Measurements from ENCODE around the gene IL17RE.
"Not testable (repeated sequence)": the region's sequence is repeated elsewhere in the genome, so short reads cannot be mapped to it uniquely, and the experiment has no call there.

Gene IL17RE, protein sequence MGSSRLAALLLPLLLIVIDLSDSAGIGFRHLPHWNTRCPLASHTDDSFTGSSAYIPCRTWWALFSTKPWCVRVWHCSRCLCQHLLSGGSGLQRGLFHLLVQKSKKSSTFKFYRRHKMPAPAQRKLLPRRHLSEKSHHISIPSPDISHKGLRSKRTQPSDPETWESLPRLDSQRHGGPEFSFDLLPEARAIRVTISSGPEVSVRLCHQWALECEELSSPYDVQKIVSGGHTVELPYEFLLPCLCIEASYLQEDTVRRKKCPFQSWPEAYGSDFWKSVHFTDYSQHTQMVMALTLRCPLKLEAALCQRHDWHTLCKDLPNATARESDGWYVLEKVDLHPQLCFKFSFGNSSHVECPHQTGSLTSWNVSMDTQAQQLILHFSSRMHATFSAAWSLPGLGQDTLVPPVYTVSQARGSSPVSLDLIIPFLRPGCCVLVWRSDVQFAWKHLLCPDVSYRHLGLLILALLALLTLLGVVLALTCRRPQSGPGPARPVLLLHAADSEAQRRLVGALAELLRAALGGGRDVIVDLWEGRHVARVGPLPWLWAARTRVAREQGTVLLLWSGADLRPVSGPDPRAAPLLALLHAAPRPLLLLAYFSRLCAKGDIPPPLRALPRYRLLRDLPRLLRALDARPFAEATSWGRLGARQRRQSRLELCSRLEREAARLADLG

DNA sequence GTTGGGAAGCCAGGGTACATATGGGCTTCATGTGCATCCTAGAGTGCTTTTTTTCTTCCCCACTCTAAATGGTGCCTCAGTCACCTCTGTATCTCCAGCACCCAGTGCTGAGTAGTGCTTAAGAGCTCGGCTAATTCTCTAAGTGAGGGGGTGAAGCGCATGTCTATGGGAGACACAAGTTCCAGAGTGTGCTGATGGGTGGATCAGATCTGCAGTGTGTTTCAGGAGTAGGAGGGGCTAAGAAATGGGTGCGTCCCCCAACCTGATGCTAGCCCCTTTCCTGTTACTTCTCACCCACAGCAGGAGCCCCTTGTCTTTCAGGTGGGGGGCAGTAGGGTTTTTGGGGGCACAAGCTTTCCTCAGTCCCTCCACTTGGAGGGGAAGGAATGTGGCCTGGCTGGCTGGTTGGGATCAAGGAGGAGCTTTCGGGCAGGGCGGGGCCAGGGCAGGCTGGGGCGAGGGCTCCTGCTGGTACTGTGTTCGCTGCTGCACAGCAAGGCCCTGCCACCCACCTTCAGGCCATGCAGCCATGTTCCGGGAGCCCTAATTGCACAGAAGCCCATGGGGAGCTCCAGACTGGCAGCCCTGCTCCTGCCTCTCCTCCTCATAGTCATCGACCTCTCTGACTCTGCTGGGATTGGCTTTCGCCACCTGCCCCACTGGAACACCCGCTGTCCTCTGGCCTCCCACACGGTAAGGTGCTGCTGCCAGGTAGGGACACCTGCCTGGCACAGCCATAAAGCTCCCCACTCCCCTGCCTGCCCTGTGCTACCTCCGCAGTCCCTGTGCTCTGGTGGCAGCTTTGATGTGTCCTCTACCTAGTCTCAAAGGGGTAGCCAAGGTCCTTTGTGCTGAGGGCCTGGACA is at the start of gene IL17RE:
Gene IL17RE, plus strand, starts transcription at position 477 of the 866 bp plus-strand sequence. Its CDS starts 85 bp downstream, at position 562.
- Histone ChIP-seq H3K9ac (ENCODE audit: low read depth, low read length) (peak within 1 kb of the TSS; percentile 19; the same call in 1 of the 2 replicates), H3K36me3 (ENCODE audit: insufficient read depth, low read length) (no peaks in the 10 kb centered on the region), H3K4me1 (ENCODE audit: insufficient read depth, low read length) (peaks cover 18% of the 10 kb centered on the region), H3K9me3 (ENCODE audit: control insufficient read depth, insufficient read depth, low read length) (no peaks in the 10 kb centered on the region)

DNA sequence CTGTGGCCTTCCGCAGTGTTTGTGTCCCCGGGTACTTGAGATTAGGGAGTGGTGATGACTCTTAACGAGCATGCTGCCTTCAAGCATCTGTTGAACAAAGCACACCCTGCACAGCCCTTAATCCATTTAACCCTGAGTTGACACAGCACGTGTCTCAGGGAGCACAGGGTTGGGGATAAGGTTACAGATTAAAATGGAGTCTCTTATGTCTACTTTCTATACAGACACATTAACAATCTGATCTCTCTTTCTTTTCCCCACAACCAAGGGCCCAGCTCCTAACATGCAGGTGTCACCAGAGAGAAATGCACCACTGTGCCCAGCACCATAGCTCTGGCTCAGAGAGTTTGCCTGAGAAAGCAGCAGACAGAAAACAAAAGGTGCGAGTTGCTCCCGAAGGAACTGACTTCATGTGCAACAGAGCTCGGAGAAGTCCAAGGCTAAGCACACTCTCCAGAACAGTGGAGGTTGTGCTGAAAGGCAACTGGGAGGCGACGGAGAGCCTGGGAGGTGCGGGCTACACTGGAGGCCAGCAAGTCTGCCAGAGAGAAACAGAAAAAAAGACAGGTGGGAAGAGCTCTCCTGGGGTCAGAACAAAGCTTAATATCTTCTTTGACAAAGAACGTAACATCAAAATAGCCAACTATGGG is 48.2 kb upstream of the IL17RE start:
- H3K9ac ChIP-seq (ENCODE audit: low read depth, low read length); H3K9me3 ChIP-seq (ENCODE audit: control insufficient read depth, insufficient read depth, low read length): not testable (repeated sequence)

DNA sequence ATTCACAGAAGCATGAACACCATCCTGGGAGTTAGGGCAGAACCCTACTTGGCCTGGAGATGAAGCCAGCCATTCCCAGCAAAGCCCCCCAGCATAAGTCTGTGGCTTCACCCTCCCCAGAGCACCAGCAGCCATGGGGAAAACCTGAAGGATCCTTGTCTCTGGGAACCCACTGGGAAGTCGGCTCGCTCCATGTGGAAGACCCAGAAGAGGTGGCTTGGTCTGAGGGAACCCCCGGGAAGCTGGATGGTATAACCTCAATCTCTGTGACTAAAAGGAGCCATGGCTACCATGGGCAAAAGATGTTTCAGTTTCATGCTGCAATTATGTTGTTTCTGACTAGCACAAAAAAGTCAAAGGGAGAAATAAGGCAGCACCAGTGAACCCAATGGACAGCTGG is 47.1 kb upstream of the IL17RE start:
- Histone ChIP-seq H3K36me3 (ENCODE audit: insufficient read depth, low read length) (no peaks in the 10 kb centered on the region), H3K4me1 (ENCODE audit: insufficient read depth, low read length) (peaks cover 7% of the 10 kb centered on the region; the same call in 1 of the 2 replicates), H3K9ac (ENCODE audit: low read depth, low read length) (no peak overlapping the region), H3K9me3 (ENCODE audit: control insufficient read depth, insufficient read depth, low read length) (no peaks in the 10 kb centered on the region)

More for the DNA sequence above, 48.2 kb upstream of the IL17RE start:
- H3K4me1 ChIP-seq (ENCODE audit: insufficient read depth, low read length); H3K36me3 ChIP-seq (ENCODE audit: insufficient read depth, low read length): not testable (repeated sequence)

DNA sequence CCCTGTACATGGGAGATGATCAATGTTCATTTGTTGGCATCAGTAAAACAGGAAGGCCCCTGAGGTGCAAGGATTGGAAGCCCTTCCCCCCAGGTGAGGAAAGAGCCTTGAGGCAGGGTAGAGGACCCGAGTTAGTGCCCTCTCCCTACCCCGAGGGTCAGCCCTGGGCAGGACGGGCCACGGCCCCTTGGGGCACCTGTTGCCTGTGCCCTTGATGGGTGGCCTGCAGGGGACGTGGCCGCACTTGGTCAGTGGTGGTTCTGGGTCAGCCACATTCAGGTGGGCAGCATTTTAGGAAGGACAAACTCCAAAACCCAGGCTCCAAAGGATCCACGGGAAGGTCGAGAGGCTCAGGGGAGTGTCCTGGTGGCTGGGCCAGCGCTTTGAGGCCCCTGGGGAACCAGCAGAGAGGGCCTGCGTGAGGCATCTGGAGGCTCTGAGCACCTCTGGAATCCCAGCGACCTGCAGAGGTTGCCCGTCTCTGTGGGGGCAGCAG is 43.1 kb upstream of the IL17RE start:
- H3K4me1 ChIP-seq (ENCODE audit: insufficient read depth, low read length), result peaks cover 3% of the 10 kb centered on the region; the same call in 1 of the 2 replicates
- H3K9me3 ChIP-seq (ENCODE audit: control insufficient read depth, insufficient read depth, low read length), result no peaks in the 10 kb centered on the region
- H3K9ac ChIP-seq (ENCODE audit: low read depth, low read length), result no peak overlapping the region
- no peaks in the 10 kb centered on the region for H3K36me3 ChIP-seq (ENCODE audit: insufficient read depth, low read length)

DNA sequence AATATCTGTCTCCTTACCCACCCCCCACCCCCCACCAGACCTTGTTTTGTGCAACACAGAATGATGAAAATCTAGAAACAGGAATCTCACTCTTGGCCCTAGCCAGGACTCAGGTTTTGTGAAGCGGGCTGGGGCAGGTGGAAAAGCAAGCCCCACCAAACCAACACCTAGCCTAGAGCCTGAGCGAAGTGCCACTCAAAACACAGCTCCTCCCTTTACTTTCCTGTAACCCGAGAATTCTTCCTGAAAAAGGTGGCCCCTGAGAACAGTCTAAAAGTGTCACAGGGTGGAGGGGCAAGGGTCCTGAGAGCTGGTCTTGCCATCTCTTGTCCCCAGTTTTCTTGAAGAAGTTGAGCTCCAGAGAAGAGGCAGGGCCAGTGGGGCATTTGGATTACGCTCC is 41.4 kb upstream of the IL17RE start:
- Histone ChIP-seq H3K9me3 (ENCODE audit: control insufficient read depth, insufficient read depth, low read length) (no peaks in the 10 kb centered on the region), H3K36me3 (ENCODE audit: insufficient read depth, low read length) (no peaks in the 10 kb centered on the region), H3K9ac (ENCODE audit: low read depth, low read length) (no peak overlapping the region), H3K4me1 (ENCODE audit: insufficient read depth, low read length) (peaks cover 3% of the 10 kb centered on the region; the same call in 1 of the 2 replicates)

DNA sequence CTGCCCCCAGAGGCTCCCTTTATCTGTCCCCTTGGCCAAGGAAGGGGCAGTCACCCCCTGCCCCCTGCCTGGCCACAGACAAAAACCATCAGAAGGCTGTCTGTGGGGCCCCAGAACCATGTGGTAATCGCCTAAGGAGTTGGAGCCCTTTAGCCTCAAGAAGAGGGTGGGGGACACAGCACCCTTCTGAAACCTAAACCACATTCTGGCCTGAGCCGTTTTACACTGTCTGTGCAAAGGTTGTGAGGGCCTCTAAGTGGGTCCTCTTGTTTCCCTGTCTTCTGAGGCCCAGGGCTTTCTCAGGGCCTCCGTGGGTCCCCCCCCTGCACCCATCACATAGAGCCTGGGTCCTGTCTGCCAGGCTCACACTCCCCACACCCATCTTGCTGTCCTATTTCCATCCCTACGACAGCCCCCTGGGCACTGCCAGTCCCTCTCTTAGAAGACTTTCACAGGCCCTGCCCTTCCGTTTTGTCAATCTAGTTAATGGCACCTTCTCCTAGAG is 41.0 kb upstream of the IL17RE start:
- Histone ChIP-seq H3K9ac (ENCODE audit: low read depth, low read length) (no peak overlapping the region), H3K9me3 (ENCODE audit: control insufficient read depth, insufficient read depth, low read length) (no peaks in the 10 kb centered on the region), H3K4me1 (ENCODE audit: insufficient read depth, low read length) (peaks cover 3% of the 10 kb centered on the region; the same call in 1 of the 2 replicates), H3K36me3 (ENCODE audit: insufficient read depth, low read length) (no peaks in the 10 kb centered on the region)

DNA sequence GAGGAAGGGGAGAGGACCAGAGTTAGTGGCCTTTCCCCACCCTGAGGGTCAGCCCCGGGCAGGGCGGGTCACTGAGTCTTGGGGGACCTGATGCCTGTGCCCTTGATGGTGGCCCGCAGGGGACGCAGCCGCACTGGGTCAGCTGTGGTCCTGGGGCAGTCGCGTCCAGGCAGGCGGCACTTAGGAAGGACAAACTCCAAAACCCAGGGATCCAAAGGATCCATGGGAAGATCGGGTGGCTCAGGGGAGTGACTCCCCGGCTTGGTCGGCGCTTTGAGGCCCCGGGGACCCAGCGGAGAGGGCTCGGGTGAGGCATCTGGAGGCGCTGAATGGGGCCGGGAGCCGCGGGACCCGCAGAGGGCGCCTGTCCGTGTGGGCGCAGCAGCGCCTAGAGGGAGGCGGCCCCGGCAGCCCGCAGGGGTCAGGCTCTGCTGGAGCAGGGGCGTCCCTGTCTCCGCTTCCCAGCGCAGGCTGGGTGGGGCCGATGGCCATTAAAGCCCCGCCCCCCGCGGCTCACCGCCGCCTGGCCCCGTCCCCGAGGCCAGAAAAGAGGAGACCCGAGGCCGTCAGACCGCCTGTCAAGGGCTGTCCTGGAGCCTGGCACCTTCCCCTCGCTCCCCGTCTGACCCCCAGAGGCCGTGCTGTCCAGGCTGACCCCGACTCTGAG is 40.1 kb upstream of the IL17RE start:
- no peaks in the 10 kb centered on the region for H3K9me3 ChIP-seq (ENCODE audit: control insufficient read depth, insufficient read depth, low read length)
- H3K36me3 ChIP-seq (ENCODE audit: insufficient read depth, low read length), result no peaks in the 10 kb centered on the region
- H3K9ac ChIP-seq (ENCODE audit: low read depth, low read length), result peak overlapping the region; percentile 53; the same call in 1 of the 2 replicates
- H3K4me1 ChIP-seq (ENCODE audit: insufficient read depth, low read length), result peaks cover 3% of the 10 kb centered on the region; the same call in 1 of the 2 replicates

DNA sequence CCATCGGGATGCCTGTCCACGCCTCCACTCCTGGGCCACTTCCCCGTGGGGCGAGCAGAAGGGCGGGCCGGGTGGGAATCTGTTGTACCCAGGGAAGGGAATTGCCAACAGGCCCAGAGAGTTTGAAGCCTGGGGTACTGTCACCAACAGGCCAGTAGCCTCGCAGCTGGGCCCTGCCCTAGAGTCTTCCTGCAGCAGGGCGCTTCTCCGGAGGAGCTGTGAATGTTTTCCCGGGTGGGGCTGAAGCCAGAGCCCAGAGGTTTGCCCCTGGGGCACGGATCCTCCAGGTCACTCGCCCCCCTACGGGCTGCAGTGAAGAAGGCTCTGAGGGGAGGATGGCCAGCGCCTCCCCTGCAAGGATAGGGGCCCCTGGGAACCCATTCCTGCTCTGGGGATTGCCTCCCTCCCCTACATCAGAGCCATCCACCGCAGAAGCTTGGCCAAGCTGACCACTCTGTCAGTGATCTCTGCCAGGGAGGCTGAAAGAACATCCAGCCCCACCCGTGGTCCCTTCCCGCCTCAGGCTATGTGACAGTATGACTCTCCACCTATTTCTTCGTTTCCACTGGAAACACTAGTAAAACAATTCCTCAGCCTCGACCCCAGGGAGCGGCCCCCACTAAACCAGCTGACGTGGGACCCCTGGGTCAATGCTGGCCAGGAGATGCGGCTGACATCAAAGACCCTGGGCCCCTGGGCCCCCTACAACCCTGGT is 39.4 kb upstream of the IL17RE start:
- no peaks in the 10 kb centered on the region for H3K9me3 ChIP-seq (ENCODE audit: control insufficient read depth, insufficient read depth, low read length)
- H3K4me1 ChIP-seq (ENCODE audit: insufficient read depth, low read length), result peaks cover 3% of the 10 kb centered on the region; the same call in 1 of the 2 replicates
- H3K36me3 ChIP-seq (ENCODE audit: insufficient read depth, low read length), result no peaks in the 10 kb centered on the region
- H3K9ac ChIP-seq (ENCODE audit: low read depth, low read length), result peak overlapping the region; percentile 53; the same call in 1 of the 2 replicates

DNA sequence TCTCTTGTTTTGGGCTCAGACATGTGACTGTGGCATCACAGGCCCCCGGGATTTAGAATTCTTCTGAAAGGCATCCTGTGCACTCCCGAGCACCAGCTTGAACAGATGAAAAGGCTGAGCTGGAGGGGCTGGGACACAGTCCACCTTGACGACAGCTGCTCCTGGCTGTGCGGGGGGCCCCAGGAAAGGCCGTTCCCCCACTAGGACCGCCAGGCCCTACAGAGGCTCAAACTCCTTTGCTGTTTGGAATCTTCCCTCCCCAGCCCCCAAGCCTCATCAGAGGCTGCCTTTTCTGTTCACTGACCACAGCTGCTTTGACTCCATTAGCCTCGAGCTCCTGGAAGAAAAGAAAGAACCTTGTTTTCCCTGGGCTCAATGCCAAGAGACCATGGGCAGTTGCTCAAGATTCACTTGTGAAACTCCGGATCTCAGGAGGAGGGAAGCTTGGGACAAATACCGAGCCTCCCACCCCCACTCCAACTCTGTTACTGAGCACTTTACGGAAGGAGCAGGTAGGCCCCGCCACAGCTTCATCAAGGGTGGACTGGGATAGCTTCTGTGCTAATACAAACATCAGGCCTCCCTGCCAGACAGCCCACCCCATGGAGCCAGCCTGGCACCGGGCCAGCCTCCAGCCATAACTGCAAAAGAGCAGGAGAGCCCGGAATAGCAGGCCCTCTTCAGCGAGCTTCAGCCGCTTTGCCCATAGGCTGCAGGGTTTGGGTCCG is 38.3 kb upstream of the IL17RE start:
- H3K4me1 ChIP-seq (ENCODE audit: insufficient read depth, low read length), result peaks cover 3% of the 10 kb centered on the region; the same call in 1 of the 2 replicates
- no peaks in the 10 kb centered on the region for H3K36me3 ChIP-seq (ENCODE audit: insufficient read depth, low read length)
- no peak overlapping the region for H3K9ac ChIP-seq (ENCODE audit: low read depth, low read length)
- H3K9me3 ChIP-seq (ENCODE audit: control insufficient read depth, insufficient read depth, low read length), result no peaks in the 10 kb centered on the region

DNA sequence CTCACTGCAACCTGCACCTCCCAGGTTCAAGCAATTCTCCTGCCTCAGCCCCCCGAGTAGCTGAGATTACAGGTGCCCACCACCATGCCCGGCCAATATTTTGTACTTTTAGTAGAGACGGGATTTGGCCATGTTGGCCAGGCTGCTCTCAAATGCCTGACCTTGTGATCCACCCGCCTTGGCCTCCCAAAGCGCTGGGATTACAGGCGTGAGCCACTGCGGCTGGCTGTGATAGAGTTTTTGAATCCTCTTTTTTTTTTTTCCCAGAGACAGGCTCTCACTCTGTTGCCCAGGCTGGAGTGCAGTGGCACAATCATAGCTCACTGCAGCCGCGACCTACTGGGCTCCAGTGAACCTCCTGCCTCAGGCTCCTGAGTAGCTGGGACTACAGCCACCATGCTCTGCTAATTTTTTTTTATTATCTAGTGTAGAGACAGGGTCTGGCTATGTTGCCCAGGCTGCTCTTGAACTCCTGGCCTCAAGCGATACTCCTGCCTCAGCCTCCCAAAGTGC is 37.5 kb upstream of the IL17RE start:
- not testable (repeated sequence) for H3K36me3 ChIP-seq (ENCODE audit: insufficient read depth, low read length); H3K9me3 ChIP-seq (ENCODE audit: control insufficient read depth, insufficient read depth, low read length); H3K9ac ChIP-seq (ENCODE audit: low read depth, low read length); H3K4me1 ChIP-seq (ENCODE audit: insufficient read depth, low read length)

DNA sequence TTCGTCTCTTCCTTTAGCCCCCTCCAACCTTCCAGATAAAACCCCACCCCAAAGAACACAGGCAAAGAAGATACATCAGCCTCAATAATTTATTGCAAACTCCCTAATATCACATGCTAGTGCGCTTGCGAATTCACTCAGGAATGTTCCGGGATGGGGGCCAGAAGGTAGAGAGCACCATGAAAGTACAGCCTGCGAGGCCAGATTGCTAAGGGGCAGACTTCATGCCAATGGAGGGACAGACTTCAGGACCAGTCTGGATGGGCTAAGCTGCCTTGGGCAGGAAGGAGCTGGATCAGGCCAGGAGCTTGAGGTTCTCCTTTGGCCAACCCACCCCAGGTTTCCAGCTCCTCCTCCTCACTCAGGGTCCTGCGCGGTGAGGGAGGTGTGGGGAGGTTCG is 36.0 kb upstream of the IL17RE start:
- H3K9me3 ChIP-seq (ENCODE audit: control insufficient read depth, insufficient read depth, low read length), result no peaks in the 10 kb centered on the region
- no peaks in the 10 kb centered on the region; the same call in 1 of the 2 replicates for H3K4me1 ChIP-seq (ENCODE audit: insufficient read depth, low read length)
- no peaks in the 10 kb centered on the region for H3K36me3 ChIP-seq (ENCODE audit: insufficient read depth, low read length)
- H3K9ac ChIP-seq (ENCODE audit: low read depth, low read length), result no peak overlapping the region

DNA sequence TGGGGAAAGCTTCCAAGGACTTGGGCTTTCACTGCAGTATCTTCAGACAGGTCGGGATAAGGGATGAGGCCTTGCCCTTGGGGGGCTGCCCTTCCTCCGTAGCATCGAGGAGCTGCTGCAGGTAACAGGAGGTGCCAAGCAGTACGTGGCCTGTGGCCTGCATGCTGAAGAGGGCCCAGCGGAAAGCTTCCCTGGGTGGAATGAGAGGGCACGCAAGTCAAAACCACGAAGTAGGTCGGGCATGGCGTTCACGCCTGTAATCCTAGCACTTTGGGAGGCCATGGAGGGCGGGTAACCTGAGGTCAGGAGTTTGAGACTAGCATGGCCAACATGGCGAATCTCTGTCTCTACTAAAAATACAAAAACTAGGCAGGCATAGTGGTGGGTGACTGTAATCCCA is 35.5 kb upstream of the IL17RE start:
- no peaks in the 10 kb centered on the region for H3K36me3 ChIP-seq (ENCODE audit: insufficient read depth, low read length)
- no peaks in the 10 kb centered on the region for H3K9me3 ChIP-seq (ENCODE audit: control insufficient read depth, insufficient read depth, low read length)
- no peak overlapping the region for H3K9ac ChIP-seq (ENCODE audit: low read depth, low read length)
- no peaks in the 10 kb centered on the region; the same call in 1 of the 2 replicates for H3K4me1 ChIP-seq (ENCODE audit: insufficient read depth, low read length)

Measured in ES-I3 (cell line).